Activated CD8-positive, alpha-beta memory T cell treated with anti-CD3 and anti-CD28 coated beads, Interleukin-2, amount 50 U/mL, for 4 hours (primary cell): Measurements from ENCODE around the gene ATP5PF.
A peak's percentile ranks its signal among the peaks of the same experiment; 100 is the strongest.
"Not testable (repeated sequence)": the region's sequence is repeated elsewhere in the genome, so short reads cannot be mapped to it uniquely, and the experiment has no call there.

ENCODE experiments used
- DNase-seq: peaks from one replicate; pipeline ENCODE4 v3.0.0-alpha.2; 2020

Gene ATP5PF

DNA sequence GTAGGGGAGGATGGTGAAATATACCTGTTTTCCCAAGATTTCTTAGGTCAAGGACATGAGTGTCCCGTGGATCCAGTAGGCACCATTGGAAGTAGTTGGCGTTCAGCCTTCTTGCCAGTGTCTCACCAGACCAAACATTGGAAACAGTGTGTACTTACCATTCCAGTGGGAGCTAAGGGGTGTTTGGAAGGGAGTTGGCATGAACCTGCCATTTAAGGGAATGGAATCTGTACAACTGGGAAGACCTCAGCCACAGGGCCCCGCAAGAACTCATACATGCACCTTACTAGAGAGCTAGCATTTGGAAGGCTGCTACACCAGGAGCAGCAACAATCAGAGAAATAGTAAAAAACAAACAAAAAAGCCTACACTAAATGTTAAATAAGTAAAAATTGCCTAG, 12.7 kb downstream of the ATP5PF start:
- DNase-seq = no peak

- no peak for DNase-seq
These were observed 17.1 kb downstream of the ATP5PF start for GRCh38 chr21:25717491-25718147.

- not testable (repeated sequence) for DNase-seq
These were observed 20.6 kb downstream of the ATP5PF start for GRCh38 chr21:25714066-25714465.

DNA sequence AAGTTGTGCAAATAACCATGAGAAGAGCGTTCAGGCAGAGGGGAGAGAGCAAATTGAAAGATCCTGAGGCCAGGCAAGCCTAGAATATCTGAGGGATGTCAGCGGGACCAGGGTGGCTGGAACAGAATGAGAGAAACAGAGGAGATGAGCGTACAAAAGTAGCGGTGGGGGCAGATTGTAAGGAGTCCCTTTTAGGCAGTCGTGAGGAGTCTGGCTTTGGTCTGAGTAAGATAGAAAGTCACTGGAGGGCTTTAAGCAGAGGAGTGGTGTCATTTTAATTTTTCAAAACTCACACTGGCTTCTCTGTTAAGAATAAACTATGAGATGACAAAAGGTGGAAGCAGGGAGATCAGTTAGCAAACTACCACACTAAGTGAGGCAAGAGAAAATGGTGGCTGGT, 24.2 kb downstream of the ATP5PF start:
- DNase-seq = no peak

DNA sequence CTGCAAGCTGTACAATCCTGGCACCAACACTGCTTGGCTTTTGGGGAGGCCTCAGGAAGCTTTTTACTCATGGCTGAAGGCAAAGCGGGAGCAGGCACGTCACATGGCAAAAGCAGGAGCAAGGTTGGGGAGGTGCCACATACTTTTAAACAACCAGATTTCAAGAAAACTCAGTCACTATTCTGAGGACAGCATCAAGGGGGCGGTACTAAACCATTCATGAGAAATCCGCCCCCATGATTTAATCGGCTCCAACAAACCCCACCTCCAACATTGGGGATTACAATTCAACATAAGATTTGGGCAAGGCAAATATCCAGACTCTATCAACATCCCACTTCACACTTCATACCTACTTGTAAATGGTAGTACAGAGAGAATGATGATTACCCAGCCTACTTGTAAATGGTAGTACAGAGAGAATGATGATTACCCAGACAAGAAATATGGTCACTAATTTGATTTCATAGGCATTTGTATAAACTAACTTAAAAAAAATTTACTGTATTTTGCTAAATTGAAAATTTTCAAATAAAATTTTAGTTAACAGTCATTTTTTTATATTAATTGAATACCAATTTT, 24.9 kb downstream of the ATP5PF start:
- no peak for DNase-seq

DNA sequence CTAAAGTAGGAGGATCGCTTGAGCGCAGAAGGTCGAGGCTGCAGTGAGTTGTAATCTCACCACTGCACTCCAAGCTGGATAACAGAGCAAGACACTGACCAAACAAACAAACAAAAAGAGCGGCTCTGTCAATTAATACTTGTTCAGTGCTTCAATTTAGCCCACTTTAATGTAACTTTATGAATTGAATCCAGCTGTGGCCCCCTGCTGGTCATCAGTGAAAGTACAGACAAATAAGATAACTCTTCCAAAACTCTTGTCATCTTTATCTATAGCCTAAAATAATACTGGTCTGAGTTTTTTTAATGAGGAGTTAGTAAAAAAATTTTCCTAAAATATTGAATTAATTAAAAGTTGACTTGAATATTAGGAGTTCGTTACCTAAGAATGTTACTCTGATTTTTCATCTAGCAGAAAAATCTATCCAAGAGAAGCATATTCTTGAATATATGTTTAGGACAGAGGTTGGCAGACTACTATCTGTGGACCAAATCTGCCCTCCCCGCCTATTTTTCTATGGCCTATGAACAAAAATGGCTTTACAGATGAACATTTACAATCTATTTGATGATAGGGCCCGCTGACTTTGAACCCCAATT, 26.1 kb downstream of the ATP5PF start:
- peak; percentile 52 for DNase-seq

DNA sequence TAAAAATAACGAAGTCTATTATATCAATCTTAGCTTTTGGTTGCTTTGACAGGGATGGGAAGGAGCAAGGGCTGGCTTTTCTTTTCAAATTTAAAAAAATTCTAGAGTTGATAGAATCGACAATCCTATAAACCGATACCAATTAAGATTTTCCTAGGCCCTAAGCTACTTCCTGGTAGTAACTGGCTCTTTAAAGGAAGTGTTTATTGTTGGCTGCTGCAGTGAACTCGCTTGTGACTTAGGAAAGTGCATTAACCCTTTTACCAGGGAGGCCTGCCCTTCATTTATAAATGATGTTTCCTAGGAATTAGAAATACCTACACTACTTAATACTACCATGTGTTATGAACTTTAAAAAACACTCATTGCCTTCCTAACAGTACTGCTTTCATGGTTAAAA, 33.2 kb downstream of the ATP5PF start:
- no peak for DNase-seq

GRCh38 chr21:25700741-25701140, 34.0 kb downstream of the ATP5PF start:
- DNase-seq = no peak

- DNase-seq = not testable (repeated sequence)
These were observed 39.2 kb downstream of the ATP5PF start for GRCh38 chr21:25695461-25695860.

GRCh38 chr21:25691976-25692375, 42.7 kb downstream of the ATP5PF start:
- no peak for DNase-seq

- DNase-seq = no peak
These were observed 45.5 kb downstream of the ATP5PF start for GRCh38 chr21:25689226-25689625.

DNA sequence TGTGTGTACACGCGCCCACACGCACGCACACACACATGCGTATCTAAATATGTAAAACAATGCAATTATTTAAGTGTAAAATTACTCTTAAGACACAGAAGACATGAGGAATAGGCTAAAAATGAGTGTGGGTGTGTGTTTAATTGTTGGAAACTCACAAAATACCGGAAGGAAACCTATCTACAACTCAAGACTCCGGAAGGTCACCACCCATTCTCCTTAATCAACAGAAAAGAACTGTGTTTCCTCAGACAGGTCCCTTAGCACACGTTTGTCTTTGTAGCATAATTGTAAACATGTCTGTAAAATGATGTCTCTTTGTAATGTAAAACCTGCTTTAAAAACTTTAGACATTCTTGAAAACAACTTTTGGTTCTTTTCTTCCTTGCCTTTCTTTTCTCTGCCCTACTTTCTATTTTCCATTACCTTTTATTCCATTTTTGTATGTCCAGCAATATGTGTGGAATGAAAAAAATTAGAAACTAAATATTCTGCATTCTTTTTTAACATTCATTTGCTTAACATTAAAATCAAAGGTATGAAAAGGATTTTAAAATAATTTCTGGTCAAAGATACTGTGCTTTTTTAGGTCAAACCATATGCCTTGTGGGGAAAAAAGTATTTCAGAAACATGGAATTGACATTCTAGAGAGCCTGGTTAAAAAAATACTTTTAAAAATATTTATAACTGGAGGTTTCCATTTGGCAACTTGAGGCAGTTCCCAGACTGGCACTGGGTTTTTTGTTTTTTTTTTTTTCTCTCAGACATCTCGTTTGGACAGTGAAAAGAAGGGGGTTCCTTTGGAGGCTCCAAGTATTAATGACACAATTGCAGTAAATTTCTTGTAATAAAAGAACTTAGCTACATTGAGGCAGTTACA, 46.2 kb downstream of the ATP5PF start:
- DNase-seq = no peak

DNA sequence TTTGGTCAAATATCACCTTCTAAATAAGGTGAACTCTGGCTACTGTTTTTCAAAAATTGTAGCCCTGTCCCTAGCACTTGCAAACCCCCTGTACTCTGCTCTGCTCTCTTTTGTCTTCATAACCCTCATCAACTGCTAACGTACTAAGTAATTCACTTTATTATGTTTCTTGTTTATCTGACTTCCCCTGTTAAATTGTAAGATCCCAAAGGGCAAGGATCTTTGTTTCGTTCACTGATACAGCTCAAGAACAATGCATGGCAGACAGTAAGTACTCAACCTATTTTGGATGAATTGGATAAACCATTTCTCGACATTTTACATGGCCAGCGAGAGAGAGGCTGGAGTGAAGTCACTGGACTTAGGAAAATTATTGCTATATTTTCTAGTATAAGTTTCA, 46.9 kb downstream of the ATP5PF start:
- no peak for DNase-seq

DNA sequence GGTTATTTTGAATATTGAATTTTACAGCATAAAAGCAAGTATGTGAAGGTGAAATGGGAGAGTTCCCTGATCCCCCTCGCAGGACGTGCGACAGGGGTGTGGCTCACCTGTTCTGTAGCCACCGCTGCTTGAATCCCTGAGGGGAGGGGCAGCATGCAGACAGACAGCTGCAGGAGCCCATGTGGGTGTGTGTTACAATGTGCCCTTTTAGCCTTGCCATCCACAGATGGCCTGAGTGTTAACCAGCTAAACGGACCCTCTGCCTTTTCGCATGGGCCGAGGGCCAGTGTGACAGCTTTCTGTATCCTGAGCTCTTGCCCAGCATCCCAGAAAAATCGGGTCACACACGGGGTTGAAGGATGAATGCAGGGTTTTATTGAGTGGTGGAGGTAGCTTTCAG, 52.3 kb downstream of the ATP5PF start:
- no peak for DNase-seq

DNA sequence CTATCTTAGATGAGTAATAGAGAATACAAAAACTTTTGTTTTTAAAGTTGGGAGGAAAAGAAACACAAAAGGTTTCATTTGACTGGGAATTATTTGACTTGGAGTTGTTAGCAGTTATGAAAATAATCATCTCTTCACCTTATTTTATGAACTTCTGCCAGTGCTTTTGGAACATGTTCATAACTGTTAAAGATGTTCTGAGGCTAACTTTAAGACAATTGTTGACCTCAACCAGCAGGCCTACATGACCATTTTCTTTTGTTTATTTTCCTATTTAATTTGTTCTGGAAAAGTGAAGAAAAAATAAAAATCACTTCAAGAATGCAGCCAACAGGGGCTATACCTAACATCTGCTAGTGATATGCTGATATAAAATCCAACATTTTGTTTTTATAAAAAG, 58.3 kb downstream of the ATP5PF start:
- no peak for DNase-seq
